Astrocyte of the spinal cord (primary cell): ENCODE measurements around the gene PTPRZ1.

Experiments
- DNase-seq: peaks from one replicate; pipeline ENCODE4 v3.0.0; 2011; ENCODE audit warnings: low read depth, low spot score
- H3K4me3 ChIP-seq: 2 replicates; pipeline ENCODE4 v1.5.1; 2011; ENCODE audit warnings: low read depth, mild to moderate bottlenecking, low read length, moderate library complexity
- CTCF ChIP-seq: IDR thresholded peaks from 2 replicates; pipeline ENCODE4 v1.5.1; 2012; ENCODE audit warnings: low read depth, mild to moderate bottlenecking, low read length, inconsistent platforms
- in situ Hi-C: cut with HindIII; loops from 2 replicates; pipeline ENCODE4 v1.10.0; 2017; ENCODE audit warnings: low sequenced_read_pairs

PTPRZ1 gene

GRCh38 chr7:121908042-121908441 lies 35.1 kb downstream of the PTPRZ1 start:
- no peak overlapping the region for H3K4me3 ChIP-seq
- no peak for DNase-seq
- no peak for TF ChIP-seq CTCF
- in situ Hi-C loops: no loop called here

DNA sequence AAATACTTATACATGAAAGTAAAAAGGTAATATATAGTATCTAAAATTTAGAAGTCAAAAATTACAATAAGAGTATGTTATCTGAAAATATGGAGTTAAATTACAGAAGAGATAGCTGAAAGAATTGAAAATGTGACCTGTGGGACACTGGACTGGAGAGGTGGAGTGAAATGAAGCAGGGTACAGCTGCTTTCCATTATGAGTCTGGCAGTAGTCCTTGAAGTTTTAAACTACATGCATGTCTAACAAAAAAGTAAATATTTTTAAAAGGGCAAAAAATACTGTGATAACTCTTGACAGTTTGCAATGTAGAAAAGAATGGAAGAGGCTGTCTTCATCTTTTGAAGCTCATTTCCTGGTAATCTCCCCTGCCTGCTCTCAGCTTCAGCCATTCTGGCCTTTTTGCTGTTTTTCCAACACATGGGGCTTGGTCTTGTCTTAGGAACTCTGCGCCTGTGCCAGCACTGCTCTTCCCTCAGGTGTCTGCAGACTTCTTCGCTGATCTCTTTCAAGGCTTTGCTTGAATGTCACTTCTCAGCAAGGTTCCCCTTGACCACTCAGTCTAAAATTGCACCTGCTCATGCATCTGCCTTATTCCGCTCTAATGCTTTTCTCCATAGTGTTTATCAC lies 36.9 kb downstream of the PTPRZ1 start:
- H3K4me3 ChIP-seq: no peak overlapping the region
- TF ChIP-seq CTCF: no peak
- in situ Hi-C loops: no loop called here
- no peak for DNase-seq

GRCh38 chr7:121913947-121914675 lies 41.1 kb downstream of the PTPRZ1 start:
- no peak overlapping the region for H3K4me3 ChIP-seq
- peak; percentile 4 for DNase-seq
- in situ Hi-C loops: no loop called here
- TF ChIP-seq CTCF: no peak

DNA sequence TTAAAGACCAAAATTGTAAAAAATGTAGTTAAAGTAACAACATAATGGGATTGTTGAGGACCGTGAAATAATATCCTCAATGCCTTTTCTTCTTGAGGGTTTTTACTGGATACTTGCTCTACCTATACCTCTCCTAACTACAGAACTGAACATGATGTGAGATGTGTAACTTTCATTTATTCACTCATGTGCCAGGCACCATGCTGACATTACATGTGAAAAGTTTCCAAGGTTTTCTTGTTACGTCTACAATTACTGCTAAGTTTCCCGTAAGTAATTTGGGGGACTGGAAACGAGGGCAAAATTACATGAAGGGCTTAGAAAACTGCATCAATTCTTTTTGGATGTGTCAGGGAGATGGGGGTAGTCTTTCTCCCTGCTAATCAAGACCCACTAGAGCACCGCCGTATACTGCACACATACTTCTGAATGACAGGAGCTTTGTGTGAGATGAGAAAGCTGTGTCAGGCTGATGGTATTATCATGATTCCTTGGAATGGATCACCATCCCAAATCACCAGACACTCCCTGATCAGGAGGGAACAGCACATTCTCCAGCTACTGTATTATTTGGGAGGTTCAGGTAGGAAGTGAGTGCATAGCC lies 41.8 kb downstream of the PTPRZ1 start:
- no peak overlapping the region for H3K4me3 ChIP-seq
- no peak for DNase-seq
- TF ChIP-seq CTCF: no peak
- in situ Hi-C loops: no loop called here

DNA sequence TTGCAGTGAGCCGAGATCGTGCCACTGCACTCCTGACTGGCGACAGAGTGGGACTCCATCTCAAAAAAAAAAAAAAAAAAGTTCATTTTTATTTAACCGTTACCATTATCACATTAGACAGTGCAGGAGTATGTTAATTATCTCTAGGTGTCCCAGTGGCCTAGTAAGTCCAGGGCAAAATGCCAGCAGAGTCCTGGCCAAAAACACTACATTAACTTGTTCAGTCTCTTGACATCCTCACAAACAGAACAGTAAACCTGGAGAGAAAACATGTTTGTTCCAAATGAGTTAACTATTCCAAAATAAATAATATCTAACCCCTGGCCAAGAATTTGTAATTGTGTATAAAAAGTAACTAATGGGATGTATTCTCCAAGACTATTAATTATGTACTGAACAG lies 43.2 kb downstream of the PTPRZ1 start:
- no peak for DNase-seq
- no peak overlapping the region for H3K4me3 ChIP-seq
- in situ Hi-C loops: no loop called here
- no peak for TF ChIP-seq CTCF

DNA sequence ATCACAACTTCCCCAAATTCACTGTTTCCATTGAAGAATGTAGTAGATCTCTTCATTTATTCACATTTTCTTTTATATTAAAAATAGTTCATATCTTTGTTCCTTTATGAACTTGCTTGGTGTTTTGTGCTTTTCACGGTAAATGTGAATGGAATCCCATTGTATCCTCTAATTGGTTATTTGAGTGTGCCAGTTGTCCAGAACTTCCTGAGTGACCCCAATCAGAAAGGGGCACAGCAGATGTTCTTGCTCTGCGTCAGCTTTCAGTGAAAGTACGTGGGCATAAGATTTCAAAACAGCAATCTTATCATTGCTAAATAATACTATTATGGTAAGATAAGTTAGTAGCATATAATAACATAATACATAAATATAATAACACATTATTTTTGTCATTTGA lies 47.0 kb downstream of the PTPRZ1 start:
- DNase-seq: no peak
- in situ Hi-C loops: no loop called here

More for the DNA sequence above, 47.0 kb downstream of the PTPRZ1 start:
- H3K4me3 ChIP-seq: no peak overlapping the region
- TF ChIP-seq CTCF: no peak
